DOHH2 (cell line): ENCODE data around the gene DMAC2.

ENCODE experiments used
- EZH2phosphoT487 ChIP-seq: fragments of 200-600 bp; sonication (generic); IDR thresholded peaks from 2 replicates; pipeline ENCODE4 v1.6.1; 2017; ENCODE audit warnings: borderline replicate concordance, mild to moderate bottlenecking, antibody characterized with exemption, low read length, moderate library complexity, mixed read lengths
- TF ChIP-seq, protein P1 (sequence below): fragments of 200-600 bp; sonication (generic); IDR thresholded peaks from one replicate; pipeline ENCODE4 v1.5.1; 2014; ENCODE audit warnings: antibody characterized with exemption, mild to moderate bottlenecking, low read depth, low read length; ENCODE audit not compliant: poor library complexity, severe bottlenecking

DNA sequence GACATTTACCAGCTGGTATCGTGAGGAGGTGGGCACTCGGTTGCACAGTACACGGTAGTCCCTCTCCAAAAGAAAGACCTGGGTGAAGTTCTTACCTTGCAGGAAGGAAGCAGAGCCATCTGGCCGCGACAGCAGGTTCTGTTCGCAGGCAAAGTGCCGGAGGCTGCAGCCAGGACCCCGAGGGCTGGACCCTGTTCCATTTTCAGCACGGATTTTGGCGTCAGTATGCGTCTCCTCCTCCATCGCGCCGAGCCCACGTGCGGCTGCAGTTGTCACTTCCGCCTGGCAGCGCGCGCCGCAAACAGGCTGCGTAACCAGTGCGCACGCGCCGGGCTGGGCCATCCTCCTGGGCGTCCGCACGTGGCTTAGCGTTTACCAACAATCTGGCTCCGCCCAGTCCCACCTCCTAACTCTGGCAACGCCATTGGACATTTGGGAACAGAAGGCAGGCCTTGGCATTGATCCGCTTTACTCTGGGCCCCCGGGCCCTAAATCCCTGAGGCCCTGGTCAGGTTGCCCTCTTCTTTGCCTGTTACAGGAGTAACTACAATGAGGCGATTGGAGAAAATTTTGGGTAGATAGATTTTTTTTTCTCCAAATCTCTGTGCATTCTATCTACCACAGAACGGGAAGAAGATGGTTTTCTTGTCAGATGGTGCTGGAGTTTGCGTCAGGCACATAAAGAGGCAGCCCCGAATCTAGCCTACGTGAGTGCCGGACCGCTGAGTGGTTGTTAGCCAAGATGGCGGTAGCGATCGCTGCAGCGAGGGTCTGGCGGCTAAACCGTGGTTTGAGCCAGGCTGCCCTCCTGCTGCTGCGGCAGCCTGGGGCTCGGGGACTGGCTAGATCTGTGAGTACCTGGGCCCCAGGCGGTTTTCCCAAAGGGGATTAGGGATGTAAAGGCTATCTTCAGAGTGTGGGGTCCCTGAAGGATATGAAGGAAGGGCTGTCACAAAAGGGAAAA lies 42.3 kb downstream of the DMAC2 start, which contains the start of the genes BCKDHA and EXOSC5:
- TF ChIP-seq, protein P1, sequence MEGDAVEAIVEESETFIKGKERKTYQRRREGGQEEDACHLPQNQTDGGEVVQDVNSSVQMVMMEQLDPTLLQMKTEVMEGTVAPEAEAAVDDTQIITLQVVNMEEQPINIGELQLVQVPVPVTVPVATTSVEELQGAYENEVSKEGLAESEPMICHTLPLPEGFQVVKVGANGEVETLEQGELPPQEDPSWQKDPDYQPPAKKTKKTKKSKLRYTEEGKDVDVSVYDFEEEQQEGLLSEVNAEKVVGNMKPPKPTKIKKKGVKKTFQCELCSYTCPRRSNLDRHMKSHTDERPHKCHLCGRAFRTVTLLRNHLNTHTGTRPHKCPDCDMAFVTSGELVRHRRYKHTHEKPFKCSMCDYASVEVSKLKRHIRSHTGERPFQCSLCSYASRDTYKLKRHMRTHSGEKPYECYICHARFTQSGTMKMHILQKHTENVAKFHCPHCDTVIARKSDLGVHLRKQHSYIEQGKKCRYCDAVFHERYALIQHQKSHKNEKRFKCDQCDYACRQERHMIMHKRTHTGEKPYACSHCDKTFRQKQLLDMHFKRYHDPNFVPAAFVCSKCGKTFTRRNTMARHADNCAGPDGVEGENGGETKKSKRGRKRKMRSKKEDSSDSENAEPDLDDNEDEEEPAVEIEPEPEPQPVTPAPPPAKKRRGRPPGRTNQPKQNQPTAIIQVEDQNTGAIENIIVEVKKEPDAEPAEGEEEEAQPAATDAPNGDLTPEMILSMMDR, result no peak
- no peak for TF ChIP-seq EZH2phosphoT487
